HepG2 (cell line): Measurements from ENCODE around the gene MGMT. TPM values are rescaled to one million over a fixed set of nuclear protein-coding genes. Genes with fewer than 3 reads are reported as not detected.

Experiments
- BCLAF1 ChIP-seq: fragments of 450-650 bp; IDR thresholded peaks from 2 replicates; pipeline ENCODE4 v1.6.1; 2017; ENCODE audit warnings: mild to moderate bottlenecking
- PLSCR1 ChIP-seq: sonication (generic); formaldehyde crosslinking; IDR thresholded peaks from 2 replicates; pipeline ENCODE4 v1.5.0; 2020; ENCODE audit warnings: missing genetic modification reagents, mild to moderate bottlenecking, borderline replicate concordance
- TEAD2 ChIP-seq: sonication (generic); formaldehyde crosslinking; IDR thresholded peaks from 2 replicates; pipeline ENCODE4 v1.9.0; 2021; ENCODE audit warnings: missing genetic modification reagents
- TMF1 ChIP-seq: sonication (generic); formaldehyde crosslinking; IDR thresholded peaks from 2 replicates; pipeline ENCODE4 v1.8.1; 2022; ENCODE audit warnings: low read depth, missing genetic modification reagents
- ZFP91 ChIP-seq: sonication (generic); formaldehyde crosslinking; IDR thresholded peaks from 2 replicates; pipeline ENCODE4 v1.9.0; 2022; ENCODE audit warnings: missing genetic modification reagents, mild to moderate bottlenecking, borderline replicate concordance
- ZNF510 ChIP-seq: sonication (generic); formaldehyde crosslinking; IDR thresholded peaks from 2 replicates; pipeline ENCODE4 v1.4.0; 2020; ENCODE audit warnings: low read depth, mild to moderate bottlenecking, missing genetic modification reagents
- ZNF563 ChIP-seq: sonication (generic); formaldehyde crosslinking; IDR thresholded peaks from 2 replicates; pipeline ENCODE4 v1.8.0; 2022; ENCODE audit warnings: mild to moderate bottlenecking, moderate library complexity, missing genetic modification reagents
- ZNF607 ChIP-seq: sonication (generic); formaldehyde crosslinking; IDR thresholded peaks from 2 replicates; pipeline ENCODE4 v1.5.1; 2020; ENCODE audit warnings: missing genetic modification reagents, mild to moderate bottlenecking, borderline replicate concordance
- ZNF788 ChIP-seq: sonication (generic); formaldehyde crosslinking; IDR thresholded peaks from 2 replicates; pipeline ENCODE4 v1.5.0; 2020; ENCODE audit warnings: mild to moderate bottlenecking, missing genetic modification reagents, borderline replicate concordance
- polyA plus RNA-seq, 8 experiments: library from polyadenylated mRNA; depleted of rRNA in 3 of 8; stranded (reverse) in 7 of 8; unstranded in 1 of 8; fragments of >200 nt; fragmentation: Illumina TruSeq in 4 of 8; extraction: Trizol in 4 of 8; gene quantifications; 2 replicates each; pipeline versions ENCODE4 v1.2.1 to v1.2.3, GENCODE V29; 2011 to 2016; ENCODE audit warnings: low read depth in 4 of 8, missing spikeins in 1 of 8, mixed read lengths in 1 of 8; ENCODE audit not compliant: insufficient read depth in 1 of 8
- total RNA-seq, 5 experiments: library from RNA; depleted of rRNA; stranded (reverse); fragments of >200 nt; fragmentation: Illumina TruSeq; extraction: Trizol; gene quantifications; 2 replicates each; pipeline ENCODE4 v1.2.3, GENCODE V29; 2016; ENCODE audit warnings: low read depth in 1 of 5
- TF ChIP-seq, protein P1 (sequence below): IDR thresholded peaks from 2 replicates; pipeline ENCODE4 v1.6.1; 2016
- TF ChIP-seq, protein P2 (sequence below): sonication (generic); formaldehyde crosslinking; IDR thresholded peaks from 2 replicates; pipeline ENCODE4 v1.9.0; 2021; ENCODE audit warnings: mild to moderate bottlenecking, missing genetic modification reagents

Gene MGMT
- total and polyA plus RNA-seq, 2 of the 13 experiments (the other 11 are each of a cell fraction or from before 2014, with no cell fraction given): 12.0 to 19.5 TPM

- TF ChIP-seq BCLAF1 (no peak), TEAD2 (no peak), ZNF788 (CRISPR knock-in tag) (peak; percentile 20; the same call in 1 of the 2 replicates), ZNF563 (CRISPR knock-in tag) (no peak), PLSCR1 (CRISPR knock-in tag) (no peak), ZNF607 (CRISPR knock-in tag) (no peak), ZNF510 (CRISPR knock-in tag) (no peak), ZFP91 (CRISPR knock-in tag) (no peak), TMF1 (CRISPR knock-in tag) (no peak)
- TF ChIP-seq, protein P1, sequence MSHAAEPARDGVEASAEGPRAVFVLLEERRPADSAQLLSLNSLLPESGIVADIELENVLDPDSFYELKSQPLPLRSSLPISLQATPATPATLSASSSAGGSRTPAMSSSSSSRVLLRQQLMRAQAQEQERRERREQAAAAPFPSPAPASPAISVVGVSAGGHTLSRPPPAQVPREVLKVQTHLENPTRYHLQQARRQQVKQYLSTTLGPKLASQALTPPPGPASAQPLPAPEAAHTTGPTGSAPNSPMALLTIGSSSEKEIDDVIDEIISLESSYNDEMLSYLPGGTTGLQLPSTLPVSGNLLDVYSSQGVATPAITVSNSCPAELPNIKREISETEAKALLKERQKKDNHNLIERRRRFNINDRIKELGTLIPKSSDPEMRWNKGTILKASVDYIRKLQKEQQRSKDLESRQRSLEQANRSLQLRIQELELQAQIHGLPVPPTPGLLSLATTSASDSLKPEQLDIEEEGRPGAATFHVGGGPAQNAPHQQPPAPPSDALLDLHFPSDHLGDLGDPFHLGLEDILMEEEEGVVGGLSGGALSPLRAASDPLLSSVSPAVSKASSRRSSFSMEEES (CRISPR knock-in tag): peak; percentile 12; the same call in 1 of the 2 replicates
- TF ChIP-seq, protein P2, sequence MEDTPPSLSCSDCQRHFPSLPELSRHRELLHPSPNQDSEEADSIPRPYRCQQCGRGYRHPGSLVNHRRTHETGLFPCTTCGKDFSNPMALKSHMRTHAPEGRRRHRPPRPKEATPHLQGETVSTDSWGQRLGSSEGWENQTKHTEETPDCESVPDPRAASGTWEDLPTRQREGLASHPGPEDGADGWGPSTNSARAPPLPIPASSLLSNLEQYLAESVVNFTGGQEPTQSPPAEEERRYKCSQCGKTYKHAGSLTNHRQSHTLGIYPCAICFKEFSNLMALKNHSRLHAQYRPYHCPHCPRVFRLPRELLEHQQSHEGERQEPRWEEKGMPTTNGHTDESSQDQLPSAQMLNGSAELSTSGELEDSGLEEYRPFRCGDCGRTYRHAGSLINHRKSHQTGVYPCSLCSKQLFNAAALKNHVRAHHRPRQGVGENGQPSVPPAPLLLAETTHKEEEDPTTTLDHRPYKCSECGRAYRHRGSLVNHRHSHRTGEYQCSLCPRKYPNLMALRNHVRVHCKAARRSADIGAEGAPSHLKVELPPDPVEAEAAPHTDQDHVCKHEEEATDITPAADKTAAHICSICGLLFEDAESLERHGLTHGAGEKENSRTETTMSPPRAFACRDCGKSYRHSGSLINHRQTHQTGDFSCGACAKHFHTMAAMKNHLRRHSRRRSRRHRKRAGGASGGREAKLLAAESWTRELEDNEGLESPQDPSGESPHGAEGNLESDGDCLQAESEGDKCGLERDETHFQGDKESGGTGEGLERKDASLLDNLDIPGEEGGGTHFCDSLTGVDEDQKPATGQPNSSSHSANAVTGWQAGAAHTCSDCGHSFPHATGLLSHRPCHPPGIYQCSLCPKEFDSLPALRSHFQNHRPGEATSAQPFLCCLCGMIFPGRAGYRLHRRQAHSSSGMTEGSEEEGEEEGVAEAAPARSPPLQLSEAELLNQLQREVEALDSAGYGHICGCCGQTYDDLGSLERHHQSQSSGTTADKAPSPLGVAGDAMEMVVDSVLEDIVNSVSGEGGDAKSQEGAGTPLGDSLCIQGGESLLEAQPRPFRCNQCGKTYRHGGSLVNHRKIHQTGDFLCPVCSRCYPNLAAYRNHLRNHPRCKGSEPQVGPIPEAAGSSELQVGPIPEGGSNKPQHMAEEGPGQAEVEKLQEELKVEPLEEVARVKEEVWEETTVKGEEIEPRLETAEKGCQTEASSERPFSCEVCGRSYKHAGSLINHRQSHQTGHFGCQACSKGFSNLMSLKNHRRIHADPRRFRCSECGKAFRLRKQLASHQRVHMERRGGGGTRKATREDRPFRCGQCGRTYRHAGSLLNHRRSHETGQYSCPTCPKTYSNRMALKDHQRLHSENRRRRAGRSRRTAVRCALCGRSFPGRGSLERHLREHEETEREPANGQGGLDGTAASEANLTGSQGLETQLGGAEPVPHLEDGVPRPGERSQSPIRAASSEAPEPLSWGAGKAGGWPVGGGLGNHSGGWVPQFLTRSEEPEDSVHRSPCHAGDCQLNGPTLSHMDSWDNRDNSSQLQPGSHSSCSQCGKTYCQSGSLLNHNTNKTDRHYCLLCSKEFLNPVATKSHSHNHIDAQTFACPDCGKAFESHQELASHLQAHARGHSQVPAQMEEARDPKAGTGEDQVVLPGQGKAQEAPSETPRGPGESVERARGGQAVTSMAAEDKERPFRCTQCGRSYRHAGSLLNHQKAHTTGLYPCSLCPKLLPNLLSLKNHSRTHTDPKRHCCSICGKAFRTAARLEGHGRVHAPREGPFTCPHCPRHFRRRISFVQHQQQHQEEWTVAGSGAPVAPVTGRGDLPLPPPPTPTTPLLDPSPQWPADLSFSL (CRISPR knock-in tag): no peak
These were observed 4.7 kb upstream of the MGMT start (continued) for GRCh38 chr10:129462257-129462795.
